Astrocyte (in vitro differentiated cells and primary cell): ENCODE results near the gene MAML2.

Experiments used
- CTCF ChIP-seq: IDR thresholded peaks from 2 replicates; pipeline ENCODE4 v1.5.1; 2011; ENCODE audit warnings: low read depth, mild to moderate bottlenecking, inconsistent platforms, low read length, moderate library complexity; ENCODE audit not compliant: insufficient read depth
- EZH2 ChIP-seq: IDR thresholded peaks from 2 replicates; pipeline ENCODE4 v1.6.1; 2012; ENCODE audit warnings: mild to moderate bottlenecking, low read length, inconsistent platforms; ENCODE audit not compliant: insufficient read depth

GRCh38 chr11:95961758-95962157 lies 381.2 kb downstream of the MAML2 start:
- no peak for TF ChIP-seq CTCF
- TF ChIP-seq EZH2 = no peak
